Measurements from ENCODE around the gene MSMP.
A peak's percentile ranks its signal among the peaks of the same experiment; 100 is the strongest.

DNA sequence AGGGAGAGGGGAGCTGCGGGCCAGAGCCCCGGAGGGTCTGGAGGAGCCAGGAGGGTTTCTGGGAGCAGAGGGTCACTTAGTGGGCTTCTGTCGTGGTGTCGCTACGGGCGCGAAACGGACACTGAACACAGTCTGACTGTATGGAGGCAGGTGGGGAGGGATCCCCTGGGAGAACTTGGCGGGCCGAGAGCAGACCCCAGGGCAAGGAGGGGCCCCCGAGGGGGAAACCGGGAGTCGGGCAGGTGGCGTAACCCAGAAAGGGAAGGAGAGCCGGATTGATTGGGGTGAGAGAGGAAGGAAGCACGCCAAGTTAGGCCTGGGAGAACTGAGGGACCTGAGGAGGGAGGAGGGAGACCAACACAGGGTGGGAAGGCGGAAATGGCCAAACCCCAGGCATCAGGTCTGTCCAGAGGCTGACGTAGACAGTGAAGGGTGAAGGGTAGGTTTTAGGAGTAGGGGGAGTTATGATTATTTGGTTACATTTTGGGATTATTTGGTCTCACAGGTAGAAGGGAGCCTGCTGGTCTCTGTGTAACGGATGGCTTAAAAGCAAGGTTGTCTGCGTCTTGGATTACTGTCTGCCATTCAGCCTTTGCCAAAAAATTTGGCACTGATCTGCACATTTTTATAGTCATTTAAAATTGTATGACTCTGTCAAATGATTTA, 3.3 kb upstream of the MSMP start:
- TF ChIP-seq, protein P1, sequence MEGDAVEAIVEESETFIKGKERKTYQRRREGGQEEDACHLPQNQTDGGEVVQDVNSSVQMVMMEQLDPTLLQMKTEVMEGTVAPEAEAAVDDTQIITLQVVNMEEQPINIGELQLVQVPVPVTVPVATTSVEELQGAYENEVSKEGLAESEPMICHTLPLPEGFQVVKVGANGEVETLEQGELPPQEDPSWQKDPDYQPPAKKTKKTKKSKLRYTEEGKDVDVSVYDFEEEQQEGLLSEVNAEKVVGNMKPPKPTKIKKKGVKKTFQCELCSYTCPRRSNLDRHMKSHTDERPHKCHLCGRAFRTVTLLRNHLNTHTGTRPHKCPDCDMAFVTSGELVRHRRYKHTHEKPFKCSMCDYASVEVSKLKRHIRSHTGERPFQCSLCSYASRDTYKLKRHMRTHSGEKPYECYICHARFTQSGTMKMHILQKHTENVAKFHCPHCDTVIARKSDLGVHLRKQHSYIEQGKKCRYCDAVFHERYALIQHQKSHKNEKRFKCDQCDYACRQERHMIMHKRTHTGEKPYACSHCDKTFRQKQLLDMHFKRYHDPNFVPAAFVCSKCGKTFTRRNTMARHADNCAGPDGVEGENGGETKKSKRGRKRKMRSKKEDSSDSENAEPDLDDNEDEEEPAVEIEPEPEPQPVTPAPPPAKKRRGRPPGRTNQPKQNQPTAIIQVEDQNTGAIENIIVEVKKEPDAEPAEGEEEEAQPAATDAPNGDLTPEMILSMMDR (IDR thresholded peaks at IDR 0.05): no peak
- peak; percentile 42 to 65 (median 65) for TF ChIP-seq POLR2A (IDR thresholded peaks at IDR 0.05)
